ENCODE results near the gene HEMK1.

The HEMK1 gene, protein sequence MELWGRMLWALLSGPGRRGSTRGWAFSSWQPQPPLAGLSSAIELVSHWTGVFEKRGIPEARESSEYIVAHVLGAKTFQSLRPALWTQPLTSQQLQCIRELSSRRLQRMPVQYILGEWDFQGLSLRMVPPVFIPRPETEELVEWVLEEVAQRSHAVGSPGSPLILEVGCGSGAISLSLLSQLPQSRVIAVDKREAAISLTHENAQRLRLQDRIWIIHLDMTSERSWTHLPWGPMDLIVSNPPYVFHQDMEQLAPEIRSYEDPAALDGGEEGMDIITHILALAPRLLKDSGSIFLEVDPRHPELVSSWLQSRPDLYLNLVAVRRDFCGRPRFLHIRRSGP

DNA sequence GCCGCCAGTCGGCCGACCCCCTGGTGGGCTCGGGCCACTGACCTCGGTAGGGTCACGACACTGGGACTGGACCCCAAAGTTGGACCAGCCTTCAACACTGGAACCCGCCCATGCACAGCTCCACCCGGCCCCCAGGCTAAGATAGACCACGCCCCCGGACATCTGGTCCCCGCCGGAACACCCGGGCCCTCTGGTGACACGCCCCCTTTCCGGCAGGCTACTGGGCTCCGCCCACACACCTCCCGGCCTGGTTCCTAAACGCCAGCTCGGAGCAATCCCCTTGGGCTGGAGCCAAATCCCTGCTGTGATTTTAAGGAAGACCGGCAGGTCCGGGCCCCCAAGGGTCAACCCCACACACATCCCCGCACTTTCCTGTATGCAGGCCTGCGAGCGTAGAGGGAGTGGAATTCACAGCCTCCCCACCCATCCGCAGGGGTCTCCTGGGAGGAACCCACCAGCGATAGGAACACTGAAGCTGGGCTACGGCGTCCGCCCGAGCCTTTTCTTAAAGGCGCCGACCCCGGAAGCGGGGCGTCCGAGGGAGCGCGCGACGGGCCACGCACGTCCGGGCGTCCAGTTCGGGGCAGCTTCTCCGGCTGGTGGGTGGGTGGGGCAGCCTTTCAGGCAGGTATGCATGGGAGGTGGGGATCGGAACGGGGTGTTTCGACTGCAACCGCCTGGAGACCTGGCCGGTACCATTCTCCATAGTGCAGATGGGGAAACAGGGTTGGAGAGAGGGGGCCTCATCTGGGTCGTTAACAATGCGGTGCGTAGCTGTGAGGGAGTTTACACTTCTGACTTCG, at the start of gene HEMK1:
HEMK1 (plus strand) TSS at position 576 of the 803 bp plus-strand sequence. CDS start 1,583 bp downstream, outside the sequence.
- peak; percentile 98 for DNase-seq

GRCh38 chr3:50520849-50521248, 48.5 kb upstream of the HEMK1 start:
- no peak for DNase-seq

GRCh38 chr3:50521572-50521971, 47.8 kb upstream of the HEMK1 start:
- DNase-seq, result no peak

DNA sequence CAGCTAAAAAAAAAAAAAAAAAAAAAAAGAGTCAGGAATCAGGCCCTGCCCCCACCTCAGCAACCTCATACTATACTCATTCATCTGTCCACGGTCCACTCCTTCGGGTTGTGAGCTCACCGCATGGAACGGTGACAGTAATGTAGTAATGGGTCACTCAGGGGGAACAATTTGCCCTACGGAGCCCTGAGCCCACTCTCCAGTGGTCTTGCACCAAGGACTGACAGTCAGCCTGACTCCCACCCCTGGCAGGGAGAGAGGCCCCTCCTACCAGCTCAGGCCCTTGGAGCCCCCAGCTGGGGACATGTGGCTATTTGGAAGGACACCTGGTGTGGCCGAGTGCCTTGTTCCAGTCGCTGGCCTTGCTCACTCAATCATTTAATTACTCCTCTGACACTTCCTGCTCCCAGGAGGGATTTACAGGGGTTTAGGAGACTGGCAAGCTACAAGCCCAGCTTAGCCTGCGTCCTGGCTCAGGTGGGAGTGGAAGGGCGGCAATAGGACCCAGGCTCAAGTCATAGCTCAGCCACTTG, 46.0 kb upstream of the HEMK1 start:
- DNase-seq, result no peak

DNA sequence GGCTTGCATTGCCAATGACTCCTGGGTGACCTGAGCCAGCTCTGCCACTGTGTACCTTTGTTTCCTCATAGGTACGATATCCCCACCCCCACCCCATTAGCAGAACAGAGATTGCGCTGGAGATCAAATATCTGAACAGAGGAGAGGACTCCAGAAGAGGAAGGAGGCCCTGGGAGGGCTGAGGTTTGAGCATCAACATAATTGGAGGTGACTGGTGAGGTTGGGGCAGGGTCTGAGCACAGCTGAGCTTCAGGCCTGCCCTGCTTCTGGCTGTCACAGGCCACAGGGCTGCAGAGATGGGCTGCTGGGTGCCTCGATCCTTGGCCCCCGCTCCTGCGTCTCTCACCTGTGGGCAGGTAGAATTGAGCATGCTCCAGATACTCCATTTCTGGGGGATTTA, 44.6 kb upstream of the HEMK1 start:
- no peak for DNase-seq

- no peak for DNase-seq
Observed at GRCh38 chr3:50525191-50525910, 44.0 kb upstream of the HEMK1 start.

- DNase-seq, result peak; percentile 84
Observed at GRCh38 chr3:50525987-50526386, 43.3 kb upstream of the HEMK1 start.

DNA sequence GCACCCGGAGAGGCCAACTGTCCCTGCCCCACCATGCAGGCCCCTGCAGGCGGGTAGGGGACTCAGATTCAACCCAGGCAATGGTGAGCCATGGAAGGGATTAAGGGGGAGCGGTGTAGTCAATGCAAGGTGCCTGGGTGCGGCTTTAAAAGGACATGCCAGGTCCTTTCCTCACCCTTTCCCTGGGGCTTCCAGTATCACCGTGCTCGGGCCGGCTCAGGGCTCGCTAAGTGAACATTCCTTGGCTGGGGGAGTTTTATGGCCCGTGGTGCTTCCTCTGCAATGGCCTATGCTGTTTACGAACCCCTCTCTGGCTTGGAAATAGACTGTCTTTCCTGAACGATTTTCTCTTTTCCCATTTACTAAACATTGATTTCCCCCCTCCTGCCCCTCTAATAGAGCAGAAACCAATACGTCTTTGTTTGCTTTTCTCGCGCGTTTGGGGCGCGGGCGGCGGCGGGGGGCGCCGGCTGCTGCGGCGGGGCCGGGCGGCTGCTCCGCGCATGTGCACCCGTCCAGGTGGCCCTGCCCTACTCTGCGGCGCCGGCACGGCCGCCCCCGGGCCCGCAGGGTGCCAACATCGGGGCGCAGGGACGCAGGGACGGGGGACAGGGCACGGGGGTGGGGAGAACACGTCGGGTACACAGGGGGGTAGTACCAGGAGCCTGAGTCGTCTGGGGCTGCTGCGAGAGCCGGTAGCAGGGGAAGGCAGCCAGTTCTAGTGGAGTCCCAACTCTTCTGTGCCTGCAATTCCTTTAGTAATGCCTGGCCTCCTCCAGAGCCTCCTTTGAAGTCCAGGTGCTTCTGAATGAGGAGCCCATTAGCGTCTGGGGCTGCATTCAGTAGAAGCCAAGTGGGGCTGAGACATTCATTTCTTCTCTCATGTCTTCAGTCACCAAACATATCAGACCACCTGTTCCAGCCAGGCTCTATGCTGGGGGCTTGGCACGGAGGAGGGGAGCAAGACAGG, 39.0 kb upstream of the HEMK1 start:
- no peak for DNase-seq

GRCh38 chr3:50531201-50531600, 38.1 kb upstream of the HEMK1 start:
- no peak for DNase-seq

DNA sequence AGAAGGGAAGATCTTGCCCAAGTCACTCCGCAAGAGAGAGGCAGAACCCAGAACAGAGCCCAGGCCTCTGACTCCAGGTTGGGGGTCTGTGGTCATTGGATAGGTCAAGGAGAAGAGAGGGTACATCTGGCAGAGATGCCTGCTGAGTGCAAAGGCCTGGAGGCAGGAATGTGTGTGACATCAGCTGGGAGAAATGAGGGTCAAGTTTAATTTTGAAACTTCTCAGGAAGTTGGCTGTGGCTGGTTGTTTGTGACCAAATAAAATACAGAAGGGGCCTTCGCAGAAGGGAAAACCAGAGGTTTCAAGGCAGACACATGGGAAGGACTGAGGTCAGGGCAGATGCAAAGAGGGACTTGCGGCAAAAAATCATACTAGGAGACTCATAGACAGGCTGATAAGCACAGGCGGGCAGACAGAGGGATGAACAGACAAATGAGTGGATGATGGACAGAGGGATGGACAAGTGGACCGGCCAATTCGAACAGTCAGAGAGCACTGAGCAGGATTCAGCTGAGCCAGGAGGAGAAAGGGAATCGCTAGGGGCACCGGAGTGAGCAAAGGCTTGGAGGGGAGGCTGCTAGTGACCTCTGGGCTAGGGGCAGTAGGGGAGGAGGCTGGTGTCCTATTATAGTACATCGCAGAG, 37.1 kb upstream of the HEMK1 start:
- no peak for DNase-seq

DNA sequence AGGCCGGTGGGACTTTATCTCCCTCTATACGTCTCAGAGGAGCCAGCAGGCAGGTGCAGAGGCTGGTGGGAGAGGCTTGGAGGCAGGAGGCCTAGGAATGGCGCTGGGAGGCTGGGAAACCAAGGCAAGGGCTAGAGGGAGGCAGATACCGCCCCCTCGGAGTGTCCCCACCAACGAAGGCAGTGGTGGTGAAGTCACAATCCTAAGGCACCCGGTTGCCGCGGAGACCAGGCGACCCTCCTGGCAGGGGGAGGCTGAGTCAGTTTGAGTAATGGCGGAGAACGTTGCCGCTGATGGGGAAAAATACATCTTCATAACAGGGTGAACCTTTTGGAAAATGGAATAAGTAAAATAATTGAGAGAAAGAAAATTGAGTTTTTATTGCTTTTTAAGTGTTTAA, 36.0 kb upstream of the HEMK1 start:
- DNase-seq, result no peak

- DNase-seq, result no peak
Observed at GRCh38 chr3:50533807-50534461, 35.4 kb upstream of the HEMK1 start.

DNA sequence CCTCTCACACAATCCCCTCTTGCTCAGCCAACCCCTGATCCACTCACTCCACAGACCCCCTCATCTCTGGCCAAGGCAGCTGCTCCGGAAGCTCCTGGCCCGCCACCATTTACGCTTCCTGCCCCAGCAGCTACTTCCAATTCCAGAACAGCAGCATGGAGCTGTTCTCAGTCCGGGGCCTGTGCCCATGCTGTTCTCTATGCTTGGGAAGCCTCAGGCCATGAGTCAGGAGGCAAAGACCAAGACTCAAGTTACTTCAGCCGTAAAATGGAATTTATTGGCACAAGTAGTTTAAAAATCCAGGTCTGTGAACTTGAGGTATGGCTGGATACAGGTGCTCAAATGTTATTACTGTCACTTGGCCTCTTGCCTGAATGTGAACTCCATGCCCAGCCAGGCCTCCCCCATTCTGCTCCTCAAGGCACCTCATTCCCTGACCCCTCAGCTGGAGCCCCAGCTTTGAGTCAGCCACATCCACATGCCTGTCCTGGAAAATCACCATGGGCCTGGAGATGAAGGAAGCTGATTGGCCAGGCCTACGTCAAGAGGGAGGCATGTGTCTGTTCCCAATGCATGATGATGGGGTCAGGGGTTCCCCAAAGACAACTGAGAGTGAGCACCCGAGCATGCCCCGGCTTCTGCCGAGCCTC, 34.5 kb upstream of the HEMK1 start:
- DNase-seq, result no peak

GRCh38 chr3:50536471-50537180, 32.7 kb upstream of the HEMK1 start:
- DNase-seq, result no peak

DNA sequence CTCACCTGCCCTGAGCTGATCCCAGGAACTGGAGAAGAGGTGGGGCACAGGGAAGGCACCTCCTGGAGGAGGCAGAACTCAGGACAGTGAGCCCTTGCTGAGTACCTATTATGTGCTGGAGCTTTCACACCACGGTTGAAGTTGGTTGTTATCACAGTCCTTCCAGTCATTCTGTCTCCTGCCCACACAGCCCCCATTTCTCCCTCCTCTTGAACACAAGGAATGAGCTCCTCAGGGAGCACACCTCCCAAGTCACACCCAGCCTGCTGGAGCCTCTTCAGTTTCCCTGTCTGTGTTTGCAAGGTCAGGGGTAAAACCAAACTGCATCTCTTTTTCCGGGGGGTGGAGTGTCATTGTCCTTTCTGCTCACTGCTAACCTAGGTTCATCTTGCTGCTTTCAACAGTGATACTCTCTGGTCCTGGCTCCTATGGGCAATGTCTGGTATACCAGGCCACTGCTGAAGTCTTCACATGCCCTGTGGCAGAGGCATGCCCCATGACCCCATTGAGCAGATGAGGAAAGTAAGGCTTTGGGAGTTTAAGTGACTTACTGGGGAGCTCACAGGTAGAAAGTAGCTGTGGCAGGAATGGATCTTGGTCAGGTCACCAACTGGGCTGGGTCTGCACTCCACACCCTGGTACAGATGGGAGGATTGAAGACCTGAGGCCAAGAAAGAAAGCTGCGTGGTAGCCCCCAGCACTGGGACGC, 31.7 kb upstream of the HEMK1 start:
- DNase-seq, result no peak

DNA sequence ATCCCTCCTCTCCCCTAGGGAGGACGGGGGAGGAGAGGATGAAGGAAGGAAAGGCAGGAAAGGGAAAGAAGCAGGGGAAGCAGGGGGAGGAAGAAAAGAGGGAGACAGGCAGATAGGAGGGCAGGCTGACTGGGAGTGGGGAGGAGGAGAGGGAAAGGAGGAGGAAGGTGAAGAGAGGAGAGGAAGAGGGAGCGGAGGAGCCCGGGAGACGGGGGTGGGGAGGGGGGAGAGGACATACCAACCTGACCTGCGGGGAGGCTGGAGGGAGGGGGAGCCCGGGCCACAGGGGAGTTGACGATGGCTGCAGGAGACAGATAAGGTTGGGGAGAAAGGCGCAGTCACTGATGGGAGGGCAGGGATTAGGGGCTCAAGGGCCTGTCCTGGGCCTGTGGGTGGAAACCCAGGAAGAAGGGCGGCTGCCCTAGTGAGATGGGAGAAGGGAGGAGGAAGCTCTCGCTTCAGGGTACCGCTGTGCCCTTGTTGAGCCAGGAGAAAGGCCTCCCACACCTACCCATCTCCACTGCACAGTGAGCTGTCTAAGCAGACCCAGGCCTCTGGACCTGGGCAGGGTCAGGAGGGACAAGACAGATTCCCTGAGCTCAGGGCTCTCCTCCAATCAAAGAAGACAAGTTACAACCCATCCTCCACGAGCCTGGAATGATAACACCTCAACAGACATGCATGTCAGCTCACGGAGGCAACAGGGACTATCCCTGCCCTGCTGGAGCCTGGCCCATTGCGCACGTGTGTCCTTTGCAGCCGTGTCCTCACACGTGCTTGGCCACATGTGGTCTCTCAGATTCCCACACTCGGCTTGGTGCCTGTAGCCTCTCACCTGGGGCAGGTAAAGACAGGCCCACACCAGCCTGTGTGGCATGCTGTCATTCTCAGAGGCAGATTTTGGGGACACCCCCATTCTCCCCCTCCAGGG, 29.7 kb upstream of the HEMK1 start:
- DNase-seq, result no peak

DNA sequence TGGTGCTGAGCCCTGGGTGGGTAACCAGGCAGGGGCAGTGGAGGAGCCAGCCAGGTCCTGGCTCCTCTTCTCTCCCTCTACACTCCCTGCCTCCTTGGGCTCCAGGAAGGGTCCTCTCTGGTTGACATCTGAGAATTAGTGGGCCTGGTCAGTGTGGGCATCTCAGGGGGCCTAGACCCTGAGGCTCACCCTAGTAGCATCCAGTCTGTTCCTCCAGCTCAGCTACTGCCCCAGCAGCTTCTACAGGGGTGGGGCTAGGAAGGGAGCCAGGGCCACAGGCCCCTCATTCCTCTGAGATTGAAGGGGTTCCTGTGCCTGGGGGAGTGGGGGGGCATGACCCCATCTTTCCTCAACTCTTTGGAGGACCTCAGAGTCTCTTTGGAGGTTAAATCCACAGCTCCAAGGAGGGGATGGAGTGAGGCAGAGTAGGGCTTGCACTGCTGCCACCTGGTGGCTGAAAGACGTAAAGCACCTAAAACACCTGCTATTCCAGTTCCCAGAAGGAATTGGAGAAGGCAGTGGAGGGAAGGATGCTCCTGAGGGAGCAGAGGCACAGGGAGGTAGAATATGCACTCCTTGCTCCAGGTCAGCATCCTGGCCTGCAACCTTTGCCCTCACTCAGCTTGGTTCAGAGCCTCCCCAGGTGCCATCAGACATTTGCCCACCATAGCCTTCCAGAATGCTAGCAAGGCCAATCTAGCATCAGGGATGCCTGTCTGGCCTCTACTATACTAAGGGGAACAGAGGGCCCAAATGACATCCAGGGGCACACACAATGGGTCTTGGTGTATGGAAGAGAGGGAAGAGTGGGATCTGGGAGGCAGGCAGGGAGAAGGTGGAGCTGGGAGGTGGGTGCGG, 26.9 kb upstream of the HEMK1 start:
- DNase-seq, result peak; percentile 73

Measured in activated CD4-positive, alpha-beta T cell treated with anti-CD3 and anti-CD28 coated beads for 48 hours (primary cell).